Liver (tissue), 9 donors: ENCODE data around the gene ITIH4. TPM values are rescaled to one million over a fixed set of nuclear protein-coding genes. Genes with fewer than 3 reads are reported as not detected.
A peak's percentile ranks its signal among the peaks of the same experiment; 100 is the strongest.

Source experiments
- DNase-seq: peaks from one replicate; pipeline ENCODE4 v3.0.0-alpha.2; 2017; ENCODE audit warnings: low spot score
- H3K27ac ChIP-seq, 2 donors: one replicate each; pipeline ENCODE4 v1.7.0; 2013; ENCODE audit warnings: inconsistent platforms in 2 of 2, low read length in 2 of 2, control low read depth in 1 of 2, low read depth in 1 of 2, mild to moderate bottlenecking in 1 of 2
- H3K27me3 ChIP-seq, 4 donors: one replicate each; pipeline versions ENCODE4 v1.6.1 to v1.7.0; 2013; ENCODE audit warnings: low read length in 3 of 4, inconsistent platforms in 1 of 4, mild to moderate bottlenecking in 1 of 4, moderate library complexity in 1 of 4; ENCODE audit not compliant: control insufficient read depth in 4 of 4, insufficient read depth in 4 of 4
- H3K36me3 ChIP-seq, 4 donors: one replicate each; pipeline versions ENCODE4 v1.6.1 to v1.7.0; 2013; ENCODE audit warnings: low read length in 3 of 4, mild to moderate bottlenecking in 3 of 4, low read depth in 1 of 4, moderate library complexity in 1 of 4; ENCODE audit not compliant: control insufficient read depth in 4 of 4, insufficient read depth in 3 of 4
- H3K4me1 ChIP-seq, 4 donors: one replicate each; pipeline versions ENCODE4 v1.6.1 to v1.7.0; 2013; ENCODE audit warnings: low read length in 3 of 4, mild to moderate bottlenecking in 3 of 4, moderate library complexity in 1 of 4; ENCODE audit not compliant: control insufficient read depth in 4 of 4, insufficient read depth in 4 of 4
- H3K4me3 ChIP-seq, 3 donors: one replicate each; pipeline versions ENCODE4 v1.6.1 to v1.7.0; 2013; ENCODE audit warnings: low read length in 3 of 3, control low read depth in 1 of 3, low read depth in 1 of 3, mild to moderate bottlenecking in 1 of 3
- H3K9ac ChIP-seq, 2 donors: one replicate each; pipeline ENCODE4 v1.7.0; 2013; ENCODE audit warnings: low read length in 2 of 2, mild to moderate bottlenecking in 2 of 2, moderate library complexity in 2 of 2, control low read depth in 1 of 2, low read depth in 1 of 2
- H3K9me3 ChIP-seq, 4 donors: one replicate each; pipeline versions ENCODE4 v1.6.1 to v1.7.0; 2013; ENCODE audit warnings: low read length in 3 of 4; ENCODE audit not compliant: control insufficient read depth in 4 of 4
- EGR1 ChIP-seq, 2 donors: IDR thresholded peaks; 2 replicates each; pipeline ENCODE4 v1.6.1; 2016 to 2018; ENCODE audit warnings: antibody characterized with exemption in 2 of 2, low read depth in 2 of 2
- FOXA1 ChIP-seq: IDR thresholded peaks from 2 replicates; pipeline ENCODE4 v1.6.1; 2016; ENCODE audit warnings: antibody characterized with exemption
- FOXA2 ChIP-seq: IDR thresholded peaks from 2 replicates; pipeline ENCODE4 v1.6.1; 2016; ENCODE audit warnings: antibody characterized with exemption
- GABPA ChIP-seq, 2 donors: IDR thresholded peaks in 1 of 2; conservative IDR thresholded peaks in 1 of 2; 2 replicates each; pipeline ENCODE4 v1.6.1; 2016; ENCODE audit warnings: antibody characterized with exemption in 2 of 2, mild to moderate bottlenecking in 1 of 2, moderate library complexity in 1 of 2
- HNF4A ChIP-seq, 2 donors: conservative IDR thresholded peaks; 2 replicates each; pipeline ENCODE4 v1.6.1; 2016; ENCODE audit warnings: antibody characterized with exemption in 2 of 2, mild to moderate bottlenecking in 2 of 2
- HNF4G ChIP-seq: IDR thresholded peaks from 2 replicates; pipeline ENCODE4 v1.6.1; 2016; ENCODE audit warnings: antibody characterized with exemption
- JUND ChIP-seq, 2 donors: IDR thresholded peaks; 2 replicates each; pipeline ENCODE4 v1.6.1; 2016; ENCODE audit warnings: antibody characterized with exemption in 2 of 2
- NR2F2 ChIP-seq: IDR thresholded peaks from 2 replicates; pipeline ENCODE4 v1.6.1; 2016; ENCODE audit warnings: antibody characterized with exemption
- RAD21 ChIP-seq, 2 donors: IDR thresholded peaks; 2 replicates each; pipeline ENCODE4 v1.6.1; 2016; ENCODE audit warnings: antibody characterized with exemption in 2 of 2, mild to moderate bottlenecking in 2 of 2
- RXRA ChIP-seq, 2 donors: IDR thresholded peaks; 2 replicates each; pipeline ENCODE4 v1.6.1; 2017 to 2018; ENCODE audit warnings: antibody characterized with exemption in 2 of 2, mild to moderate bottlenecking in 1 of 2
- SP1 ChIP-seq: IDR thresholded peaks from 2 replicates; pipeline ENCODE4 v1.6.1; 2018; ENCODE audit warnings: antibody characterized with exemption, mild to moderate bottlenecking
- TAF1 ChIP-seq: conservative IDR thresholded peaks from 2 replicates; pipeline ENCODE4 v1.6.1; 2016; ENCODE audit warnings: antibody characterized with exemption, mild to moderate bottlenecking
- YY1 ChIP-seq: IDR thresholded peaks from 2 replicates; pipeline ENCODE4 v1.6.1; 2016; ENCODE audit warnings: antibody characterized with exemption, mild to moderate bottlenecking
- WGBS: extraction: QIAGEN DNeasy Blood & Tissue Kit; methylation state at CpG from one replicate; pipeline ENCODE4 v1.1.7; 2013; 5-methylcytosine and 5-hydroxymethylcytosine counted together
- polyA plus RNA-seq, 2 donors: library from polyadenylated mRNA; stranded (reverse) in 1 of 2; unstranded in 1 of 2; fragments of 200-250 nt in 1 of 2; fragments of >200 nt in 1 of 2; fragmentation: Nextera tagmentation in 1 of 2; extraction: Ambion mirVana in 1 of 2; gene quantifications; one replicate each; pipeline versions ENCODE4 v1.2.1 to v1.2.3, GENCODE V29; 2013 to 2015
- total RNA-seq, 2 donors: library from RNA; depleted of rRNA; stranded (reverse); fragments of >200 nt; gene quantifications; one replicate each; pipeline ENCODE4 v1.2.3, GENCODE V29; 2014
- TF ChIP-seq, protein P1 (sequence below): IDR thresholded peaks from 2 replicates; pipeline ENCODE4 v1.6.1; 2016; ENCODE audit warnings: antibody characterized with exemption
- TF ChIP-seq, protein P2 (sequence below): fragments of 150-350 bp; IDR thresholded peaks from 2 replicates; pipeline ENCODE4 v1.5.1; 2017; ENCODE audit warnings: improper control_type of control experiment, low read depth, low read length; ENCODE audit not compliant: missing input control
- TF ChIP-seq, protein P3 (sequence below): IDR thresholded peaks from 2 replicates; pipeline ENCODE4 v1.6.1; 2016; ENCODE audit warnings: antibody characterized with exemption
- TF ChIP-seq, protein P4 (sequence below): IDR thresholded peaks from 2 replicates; pipeline ENCODE4 v1.6.1; 2016; ENCODE audit warnings: antibody characterized with exemption
- TF ChIP-seq, protein P5 (sequence below): IDR thresholded peaks from 2 replicates; pipeline ENCODE4 v1.6.1; 2016; ENCODE audit warnings: antibody characterized with exemption, mild to moderate bottlenecking
- donor health status: healthy.
- donor health status: healthy.
- donor health status: healthy.
- donor health status: healthy.
- donor health status: healthy.

ITIH4 gene
- total and polyA plus RNA-seq, 4 donors, result 447 to 3,354 (median 2,410) TPM

DNA sequence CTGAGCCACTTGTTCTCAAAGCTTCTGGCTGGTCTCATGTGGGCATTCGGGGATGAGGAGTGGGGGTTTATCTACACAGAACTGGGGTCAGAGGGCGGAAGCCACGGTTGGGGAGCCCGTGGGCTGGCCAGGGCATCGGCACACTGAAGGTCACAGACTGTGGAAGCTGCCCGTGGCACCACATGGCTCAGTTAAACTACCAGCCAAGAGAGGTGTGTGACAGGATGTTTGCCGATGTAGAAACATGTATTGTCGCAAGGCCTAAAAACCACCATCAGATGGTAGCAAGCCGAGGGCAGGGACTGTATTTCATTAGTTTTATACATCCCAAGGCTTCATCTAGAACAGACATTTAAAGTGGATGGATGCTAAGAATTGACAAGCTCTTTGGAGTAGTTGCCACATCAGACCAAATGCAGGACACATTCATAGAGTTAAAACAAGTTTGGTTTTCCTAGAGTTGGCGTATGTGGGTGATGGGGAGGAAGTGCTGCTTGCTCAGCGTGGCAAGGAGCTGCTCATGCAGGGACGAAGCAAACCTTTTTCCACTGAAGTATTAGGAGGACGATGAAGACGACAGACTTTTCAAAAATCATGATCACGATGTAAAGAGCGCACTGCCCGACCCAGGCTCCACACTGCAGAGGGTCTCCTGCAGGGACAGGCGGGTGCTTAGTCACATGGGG is 14.0 kb upstream of the ITIH4 start:
- no peak for DNase-seq
- Histone ChIP-seq H3K4me3 (no peak overlapping the region), H3K27me3 (no peaks in the 10 kb centered on the region), H3K36me3 (peaks cover 1 to 23% (median 14%) of the 10 kb centered on the region in 4 donors), H3K4me1 (peaks cover 10 to 43% (median 30%) of the 10 kb centered on the region in 4 donors), H3K27ac (peak overlapping the region; percentile 91 to 97), H3K9ac (peak overlapping the region in 1 of 2 donors; percentile 78), H3K9me3 (no peaks in the 10 kb centered on the region)
- TF ChIP-seq FOXA1 (peak; percentile 10), TAF1 (peak; percentile 72), HNF4A (conservative IDR thresholded peaks at IDR 0.05) (peak; percentile 75 to 80), NR2F2 (peak; percentile 67), EGR1 (IDR thresholded peaks at IDR 0.05; ENCODE audit: low read depth in 2 of 2) (peak in 1 of 2 donors; percentile 59), JUND (IDR thresholded peaks at IDR 0.05) (no peak), RXRA (IDR thresholded peaks at IDR 0.05) (peak; percentile 93 to 94), RAD21 (IDR thresholded peaks at IDR 0.05) (peak; percentile 21 to 52), YY1 (peak; percentile 70), HNF4G (no peak), GABPA (IDR thresholded peaks at IDR 0.05 in 1 of 2, conservative IDR thresholded peaks at IDR 0.05 in 1 of 2) (peak in 1 of 2 donors; percentile 71), FOXA2 (peak; percentile 48), SP1 (peak; percentile 91)
- TF ChIP-seq, protein P1, sequence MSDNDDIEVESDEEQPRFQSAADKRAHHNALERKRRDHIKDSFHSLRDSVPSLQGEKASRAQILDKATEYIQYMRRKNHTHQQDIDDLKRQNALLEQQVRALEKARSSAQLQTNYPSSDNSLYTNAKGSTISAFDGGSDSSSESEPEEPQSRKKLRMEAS, result peak; percentile 95
- TF ChIP-seq, protein P2, sequence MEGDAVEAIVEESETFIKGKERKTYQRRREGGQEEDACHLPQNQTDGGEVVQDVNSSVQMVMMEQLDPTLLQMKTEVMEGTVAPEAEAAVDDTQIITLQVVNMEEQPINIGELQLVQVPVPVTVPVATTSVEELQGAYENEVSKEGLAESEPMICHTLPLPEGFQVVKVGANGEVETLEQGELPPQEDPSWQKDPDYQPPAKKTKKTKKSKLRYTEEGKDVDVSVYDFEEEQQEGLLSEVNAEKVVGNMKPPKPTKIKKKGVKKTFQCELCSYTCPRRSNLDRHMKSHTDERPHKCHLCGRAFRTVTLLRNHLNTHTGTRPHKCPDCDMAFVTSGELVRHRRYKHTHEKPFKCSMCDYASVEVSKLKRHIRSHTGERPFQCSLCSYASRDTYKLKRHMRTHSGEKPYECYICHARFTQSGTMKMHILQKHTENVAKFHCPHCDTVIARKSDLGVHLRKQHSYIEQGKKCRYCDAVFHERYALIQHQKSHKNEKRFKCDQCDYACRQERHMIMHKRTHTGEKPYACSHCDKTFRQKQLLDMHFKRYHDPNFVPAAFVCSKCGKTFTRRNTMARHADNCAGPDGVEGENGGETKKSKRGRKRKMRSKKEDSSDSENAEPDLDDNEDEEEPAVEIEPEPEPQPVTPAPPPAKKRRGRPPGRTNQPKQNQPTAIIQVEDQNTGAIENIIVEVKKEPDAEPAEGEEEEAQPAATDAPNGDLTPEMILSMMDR, result no peak
- TF ChIP-seq, protein P3, sequence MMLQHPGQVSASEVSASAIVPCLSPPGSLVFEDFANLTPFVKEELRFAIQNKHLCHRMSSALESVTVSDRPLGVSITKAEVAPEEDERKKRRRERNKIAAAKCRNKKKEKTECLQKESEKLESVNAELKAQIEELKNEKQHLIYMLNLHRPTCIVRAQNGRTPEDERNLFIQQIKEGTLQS, result peak; percentile 27
- TF ChIP-seq, protein P4, sequence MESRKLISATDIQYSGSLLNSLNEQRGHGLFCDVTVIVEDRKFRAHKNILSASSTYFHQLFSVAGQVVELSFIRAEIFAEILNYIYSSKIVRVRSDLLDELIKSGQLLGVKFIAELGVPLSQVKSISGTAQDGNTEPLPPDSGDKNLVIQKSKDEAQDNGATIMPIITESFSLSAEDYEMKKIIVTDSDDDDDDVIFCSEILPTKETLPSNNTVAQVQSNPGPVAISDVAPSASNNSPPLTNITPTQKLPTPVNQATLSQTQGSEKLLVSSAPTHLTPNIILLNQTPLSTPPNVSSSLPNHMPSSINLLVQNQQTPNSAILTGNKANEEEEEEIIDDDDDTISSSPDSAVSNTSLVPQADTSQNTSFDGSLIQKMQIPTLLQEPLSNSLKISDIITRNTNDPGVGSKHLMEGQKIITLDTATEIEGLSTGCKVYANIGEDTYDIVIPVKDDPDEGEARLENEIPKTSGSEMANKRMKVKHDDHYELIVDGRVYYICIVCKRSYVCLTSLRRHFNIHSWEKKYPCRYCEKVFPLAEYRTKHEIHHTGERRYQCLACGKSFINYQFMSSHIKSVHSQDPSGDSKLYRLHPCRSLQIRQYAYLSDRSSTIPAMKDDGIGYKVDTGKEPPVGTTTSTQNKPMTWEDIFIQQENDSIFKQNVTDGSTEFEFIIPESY, result no peak
- TF ChIP-seq, protein P5, sequence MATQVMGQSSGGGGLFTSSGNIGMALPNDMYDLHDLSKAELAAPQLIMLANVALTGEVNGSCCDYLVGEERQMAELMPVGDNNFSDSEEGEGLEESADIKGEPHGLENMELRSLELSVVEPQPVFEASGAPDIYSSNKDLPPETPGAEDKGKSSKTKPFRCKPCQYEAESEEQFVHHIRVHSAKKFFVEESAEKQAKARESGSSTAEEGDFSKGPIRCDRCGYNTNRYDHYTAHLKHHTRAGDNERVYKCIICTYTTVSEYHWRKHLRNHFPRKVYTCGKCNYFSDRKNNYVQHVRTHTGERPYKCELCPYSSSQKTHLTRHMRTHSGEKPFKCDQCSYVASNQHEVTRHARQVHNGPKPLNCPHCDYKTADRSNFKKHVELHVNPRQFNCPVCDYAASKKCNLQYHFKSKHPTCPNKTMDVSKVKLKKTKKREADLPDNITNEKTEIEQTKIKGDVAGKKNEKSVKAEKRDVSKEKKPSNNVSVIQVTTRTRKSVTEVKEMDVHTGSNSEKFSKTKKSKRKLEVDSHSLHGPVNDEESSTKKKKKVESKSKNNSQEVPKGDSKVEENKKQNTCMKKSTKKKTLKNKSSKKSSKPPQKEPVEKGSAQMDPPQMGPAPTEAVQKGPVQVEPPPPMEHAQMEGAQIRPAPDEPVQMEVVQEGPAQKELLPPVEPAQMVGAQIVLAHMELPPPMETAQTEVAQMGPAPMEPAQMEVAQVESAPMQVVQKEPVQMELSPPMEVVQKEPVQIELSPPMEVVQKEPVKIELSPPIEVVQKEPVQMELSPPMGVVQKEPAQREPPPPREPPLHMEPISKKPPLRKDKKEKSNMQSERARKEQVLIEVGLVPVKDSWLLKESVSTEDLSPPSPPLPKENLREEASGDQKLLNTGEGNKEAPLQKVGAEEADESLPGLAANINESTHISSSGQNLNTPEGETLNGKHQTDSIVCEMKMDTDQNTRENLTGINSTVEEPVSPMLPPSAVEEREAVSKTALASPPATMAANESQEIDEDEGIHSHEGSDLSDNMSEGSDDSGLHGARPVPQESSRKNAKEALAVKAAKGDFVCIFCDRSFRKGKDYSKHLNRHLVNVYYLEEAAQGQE, result peak; percentile 50
- WGBS, result 53% methylated on average over 18 of the region's 18 CpGs
